T follicular helper cell (primary cell): ENCODE data around the gene WBP1.

Experiments used
- DNase-seq: peaks from one replicate; pipeline ENCODE4 v3.0.0-alpha.2; 2020; ENCODE audit warnings: low read depth

WBP1 gene

DNA sequence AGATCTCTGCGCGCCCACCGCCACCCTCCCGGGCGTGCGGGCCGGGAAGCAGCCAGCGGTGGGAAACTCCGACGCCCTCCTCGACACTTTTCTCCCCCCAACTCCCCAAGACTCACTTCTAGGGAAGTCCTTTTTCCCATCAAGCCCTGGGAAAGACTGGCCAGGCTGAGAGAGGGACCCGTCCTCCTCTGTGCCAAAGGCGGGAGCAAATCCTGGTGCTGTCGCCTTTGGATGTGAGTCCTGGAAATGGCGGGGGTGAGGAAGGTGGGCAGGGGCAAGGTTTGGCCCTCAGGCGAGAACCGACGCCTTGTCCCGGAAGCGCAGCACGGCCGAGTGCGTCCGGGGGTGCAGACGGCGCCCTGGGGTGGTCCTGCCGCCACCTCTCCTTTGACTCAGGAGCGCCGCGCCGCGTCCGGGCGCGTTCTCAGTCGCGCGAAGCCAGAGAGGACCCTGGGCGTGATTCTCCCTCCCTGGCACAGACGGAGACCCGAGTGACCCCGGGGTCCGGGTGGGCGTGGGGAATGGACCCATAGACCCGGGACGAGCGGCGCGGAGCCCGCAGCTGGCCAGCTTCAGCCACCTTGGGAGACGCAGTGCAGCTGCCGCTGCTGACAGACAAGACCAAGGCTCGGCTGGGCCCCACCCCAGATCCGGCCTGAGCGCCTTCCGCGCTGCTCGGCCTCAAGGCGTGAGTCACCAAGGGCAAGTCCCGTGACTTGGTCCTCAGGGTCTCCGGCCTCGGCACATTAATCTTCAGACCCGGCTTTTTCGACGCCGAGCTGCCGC is 44.7 kb downstream of the WBP1 start:
- no peak for DNase-seq

DNA sequence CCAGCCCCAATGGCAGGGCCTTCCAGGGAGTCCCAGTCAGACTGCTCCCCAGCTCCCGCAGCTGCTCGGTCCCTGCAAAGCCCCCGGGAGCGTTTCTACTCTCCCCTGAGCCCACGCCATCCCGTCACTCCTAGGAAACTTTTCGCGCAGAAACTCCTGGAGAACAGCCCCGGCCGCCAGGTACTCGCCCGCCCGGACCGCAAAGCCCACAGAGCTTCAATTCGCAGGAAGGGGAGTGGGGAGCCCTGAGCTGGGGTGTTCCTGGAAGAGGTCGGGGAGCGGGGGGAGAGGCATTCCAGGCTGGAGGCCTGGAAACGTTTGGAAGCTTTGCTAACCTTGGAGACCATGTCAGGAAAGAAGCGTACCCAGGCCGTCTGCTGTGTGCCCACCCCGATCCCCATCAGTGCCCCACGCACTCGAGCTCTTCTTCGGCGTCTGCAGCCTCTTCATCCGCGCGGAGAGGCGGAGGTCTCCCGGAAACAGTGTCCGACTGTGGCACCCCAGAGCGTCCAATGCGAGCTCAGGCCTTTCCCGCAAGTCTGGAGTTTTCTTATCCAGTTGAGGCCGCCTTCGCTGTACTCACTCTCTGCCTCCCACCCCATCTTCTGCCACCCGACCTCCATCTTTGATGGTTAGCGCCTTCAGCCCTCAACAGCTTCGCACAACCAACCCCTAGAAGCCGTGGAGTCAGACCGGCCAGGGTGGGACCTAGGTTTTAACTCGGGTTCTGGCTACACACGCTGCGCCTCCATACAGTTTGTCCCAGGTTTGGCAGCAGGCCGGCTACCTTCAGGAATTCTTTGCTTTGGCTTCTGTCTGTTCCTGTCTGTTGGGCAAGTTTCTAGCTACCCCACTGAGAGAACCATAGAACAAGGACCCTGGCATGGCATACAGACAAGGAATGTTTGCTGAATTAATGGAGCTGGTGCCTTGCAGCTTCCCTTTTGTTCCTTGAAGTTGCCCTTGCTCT is 45.6 kb downstream of the WBP1 start:
- no peak for DNase-seq

DNA sequence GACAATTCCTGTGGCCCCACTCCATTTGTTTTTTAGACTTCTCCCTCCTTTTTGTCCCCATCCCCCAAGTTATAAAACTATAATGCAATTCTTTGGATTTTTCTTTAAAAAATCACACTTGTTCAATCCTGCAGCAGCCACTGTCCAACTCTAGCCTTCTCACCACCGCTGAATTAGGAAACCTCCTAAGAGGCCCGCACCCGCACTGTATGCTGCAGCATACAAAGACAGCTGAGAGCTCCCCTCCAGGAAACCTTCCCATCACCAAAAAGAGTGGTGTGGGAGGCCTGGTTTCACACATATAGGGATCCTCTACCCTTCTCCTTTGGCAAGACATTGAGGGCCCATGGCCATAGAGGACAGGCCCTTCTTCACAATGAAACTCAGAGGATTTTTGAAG is 46.4 kb downstream of the WBP1 start:
- no peak for DNase-seq

DNA sequence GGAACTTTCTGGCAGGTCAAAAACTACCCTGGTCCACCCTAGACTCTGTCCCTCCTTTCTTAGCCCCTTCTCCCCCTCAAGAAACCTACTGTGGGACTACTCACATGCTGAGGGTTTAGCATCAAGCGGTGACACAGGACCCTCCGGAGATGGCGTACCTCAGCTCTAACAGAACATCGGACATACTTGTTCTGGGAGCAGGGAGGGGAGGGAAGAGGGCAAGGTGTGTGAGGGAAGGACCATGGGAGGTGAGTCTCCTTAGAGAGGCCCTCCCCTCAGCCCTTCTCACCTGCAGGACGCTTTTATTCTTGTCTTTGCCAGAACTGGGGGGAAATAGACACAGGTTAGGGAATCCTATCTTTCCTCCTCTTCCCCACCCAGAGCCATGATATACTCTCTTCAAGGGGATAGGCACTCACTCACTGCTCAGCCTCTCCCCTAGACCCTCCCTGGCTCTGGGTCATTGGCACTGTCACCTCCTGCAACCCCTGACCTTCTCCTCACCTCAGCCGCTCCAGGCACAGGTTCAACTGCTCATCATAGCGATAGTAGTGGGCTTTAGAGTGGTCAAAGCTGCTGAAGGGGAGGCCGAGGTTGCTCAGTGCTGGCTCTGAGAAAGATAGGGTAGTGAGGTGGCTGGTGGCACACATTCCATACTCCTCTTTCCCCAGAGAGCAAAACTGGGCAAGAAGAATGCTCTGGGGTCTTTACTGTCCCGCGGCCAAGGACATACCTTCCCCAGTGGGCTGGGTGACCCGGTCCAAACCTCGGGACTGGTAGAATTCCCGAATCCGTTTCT is 47.4 kb downstream of the WBP1 start:
- DNase-seq = no peak

- DNase-seq = peak; percentile 97
Observed at GRCh38 chr2:74507145-74507925, 49.1 kb downstream of the WBP1 start, which contains the start of gene PCGF1. Gene PCGF1, minus strand, starts transcription at chr2:74507695. Its CDS starts 27 bp downstream, at chr2:74507668.

DNA sequence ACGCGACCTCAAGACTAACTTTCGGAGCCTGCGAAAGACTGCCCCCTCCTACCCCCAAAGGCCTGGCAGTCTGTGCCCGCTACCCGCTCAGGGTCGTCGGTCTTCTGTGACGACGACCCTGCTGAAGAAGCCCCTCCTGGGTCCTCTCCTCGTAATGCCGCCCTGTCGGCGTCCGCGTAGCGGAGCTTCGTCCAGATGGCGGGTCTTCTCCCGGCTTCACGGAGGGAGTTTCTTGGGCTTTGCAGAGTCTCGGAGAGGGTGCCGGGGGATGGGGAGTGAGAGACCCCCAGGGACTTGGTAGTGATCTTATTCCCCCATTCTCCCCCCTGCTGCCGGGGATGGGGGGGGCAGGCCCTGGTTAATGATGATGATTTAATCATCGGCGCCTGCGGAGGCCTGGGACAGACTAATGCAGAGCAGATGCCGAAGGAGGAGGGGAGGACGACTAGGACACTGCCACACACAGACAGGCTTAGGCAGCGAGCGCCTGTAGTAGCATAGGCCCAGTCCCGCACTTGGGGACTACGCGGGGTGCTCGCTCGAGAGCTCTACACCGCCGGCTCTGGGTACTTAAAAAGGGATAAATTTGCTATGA is 49.8 kb downstream of the WBP1 start:
- DNase-seq = no peak

DNA sequence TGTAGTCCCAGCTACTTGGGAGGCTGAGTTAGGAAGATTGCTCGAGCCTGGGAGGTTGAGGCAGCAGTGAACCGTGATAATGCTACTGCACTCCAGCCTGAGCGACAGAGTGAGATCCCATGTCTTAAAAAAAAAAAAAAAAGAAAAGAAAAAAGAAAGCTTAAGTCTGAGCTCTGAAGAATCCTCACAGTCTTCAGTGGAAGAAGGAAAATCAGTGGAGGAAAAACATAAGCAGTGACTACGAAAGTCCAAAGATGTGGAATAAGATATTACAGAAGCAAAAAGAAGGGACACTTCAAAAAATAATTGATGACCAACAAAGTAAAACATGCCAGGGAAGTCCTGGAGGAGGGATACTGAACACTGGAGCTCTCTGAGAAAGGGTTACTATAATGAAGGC is 52.0 kb downstream of the WBP1 start:
- no peak for DNase-seq
